ENCODE measurements around the gene LACC1.

- no peak for TF ChIP-seq CTCF (IDR thresholded peaks at IDR 0.05)
- no peak for TF ChIP-seq EZH2 (IDR thresholded peaks at IDR 0.05; ENCODE audit: borderline replicate concordance, insufficient read depth, low read depth, low read length, poor library complexity, severe bottlenecking)
These were observed 33.1 kb upstream of the LACC1 start for GRCh38 chr13:43846496-43847158.

Data from B cell (primary cell).